ENCODE results near the gene CYP11A1.

Gene CYP11A1

GRCh38 chr15:74316141-74316540 lies 51.3 kb downstream of the CYP11A1 start:
- no peak overlapping the region for H3K4me3 ChIP-seq (ENCODE audit: low read length)
- no peaks in the 10 kb centered on the region for H3K36me3 ChIP-seq (ENCODE audit: control insufficient read depth, insufficient read depth, low read length)
- no peak overlapping the region for H3K9ac ChIP-seq (ENCODE audit: low read length)
- peaks cover 22% of the 10 kb centered on the region for H3K4me1 ChIP-seq (ENCODE audit: control insufficient read depth, insufficient read depth, low read length)
- H3K9me3 ChIP-seq (ENCODE audit: control insufficient read depth, low read length) = no peaks in the 10 kb centered on the region
- no peaks in the 10 kb centered on the region for H3K27me3 ChIP-seq (ENCODE audit: control insufficient read depth, insufficient read depth, low read length)

GRCh38 chr15:74315626-74316025 lies 51.8 kb downstream of the CYP11A1 start:
- H3K4me1 ChIP-seq (ENCODE audit: control insufficient read depth, insufficient read depth, low read length) = peaks cover 22% of the 10 kb centered on the region
- H3K27me3 ChIP-seq (ENCODE audit: control insufficient read depth, insufficient read depth, low read length) = no peaks in the 10 kb centered on the region
- no peaks in the 10 kb centered on the region for H3K36me3 ChIP-seq (ENCODE audit: control insufficient read depth, insufficient read depth, low read length)
- no peak overlapping the region for H3K4me3 ChIP-seq (ENCODE audit: low read length)
- H3K9ac ChIP-seq (ENCODE audit: low read length) = no peak overlapping the region
- H3K9me3 ChIP-seq (ENCODE audit: control insufficient read depth, low read length) = no peaks in the 10 kb centered on the region

- Histone ChIP-seq H3K27me3 (ENCODE audit: control insufficient read depth, insufficient read depth, low read length) (no peaks in the 10 kb centered on the region), H3K4me3 (ENCODE audit: low read length) (no peak overlapping the region), H3K36me3 (ENCODE audit: control insufficient read depth, insufficient read depth, low read length) (no peaks in the 10 kb centered on the region), H3K9ac (ENCODE audit: low read length) (no peak overlapping the region), H3K9me3 (ENCODE audit: control insufficient read depth, low read length) (no peaks in the 10 kb centered on the region), H3K4me1 (ENCODE audit: control insufficient read depth, insufficient read depth, low read length) (peaks cover 17% of the 10 kb centered on the region)
Observed at GRCh38 chr15:74314795-74315438, 52.5 kb downstream of the CYP11A1 start.

- Histone ChIP-seq H3K4me1 (ENCODE audit: control insufficient read depth, insufficient read depth, low read length) (peaks cover 11% of the 10 kb centered on the region), H3K9ac (ENCODE audit: low read length) (no peak overlapping the region)
Observed at GRCh38 chr15:74313889-74314288, 53.6 kb downstream of the CYP11A1 start.

GRCh38 chr15:74312445-74313007 lies 54.9 kb downstream of the CYP11A1 start:
- Histone ChIP-seq H3K9ac (ENCODE audit: low read length) (no peak overlapping the region), H3K36me3 (ENCODE audit: control insufficient read depth, insufficient read depth, low read length) (no peaks in the 10 kb centered on the region), H3K27me3 (ENCODE audit: control insufficient read depth, insufficient read depth, low read length) (peaks cover 3% of the 10 kb centered on the region), H3K4me1 (ENCODE audit: control insufficient read depth, insufficient read depth, low read length) (no peaks in the 10 kb centered on the region), H3K4me3 (ENCODE audit: low read length) (no peak overlapping the region), H3K9me3 (ENCODE audit: control insufficient read depth, low read length) (no peaks in the 10 kb centered on the region)

More at GRCh38 chr15:74313889-74314288, 53.6 kb downstream of the CYP11A1 start:
- Histone ChIP-seq H3K27me3 (ENCODE audit: control insufficient read depth, insufficient read depth, low read length) (peaks cover 3% of the 10 kb centered on the region), H3K4me3 (ENCODE audit: low read length) (no peak overlapping the region), H3K36me3 (ENCODE audit: control insufficient read depth, insufficient read depth, low read length) (no peaks in the 10 kb centered on the region), H3K9me3 (ENCODE audit: control insufficient read depth, low read length) (no peaks in the 10 kb centered on the region)

- H3K36me3 ChIP-seq (ENCODE audit: control insufficient read depth, insufficient read depth, low read length) = no peaks in the 10 kb centered on the region
- H3K9ac ChIP-seq (ENCODE audit: low read length) = no peak overlapping the region
- H3K27me3 ChIP-seq (ENCODE audit: control insufficient read depth, insufficient read depth, low read length) = peaks cover 8% of the 10 kb centered on the region
- no peaks in the 10 kb centered on the region for H3K4me1 ChIP-seq (ENCODE audit: control insufficient read depth, insufficient read depth, low read length)
- no peaks in the 10 kb centered on the region for H3K9me3 ChIP-seq (ENCODE audit: control insufficient read depth, low read length)
- no peak overlapping the region for H3K4me3 ChIP-seq (ENCODE audit: low read length)
Observed at GRCh38 chr15:74311734-74312444, 55.6 kb downstream of the CYP11A1 start.

GRCh38 chr15:74307827-74308811 lies 59.3 kb downstream of the CYP11A1 start:
- no peak overlapping the region for H3K4me3 ChIP-seq (ENCODE audit: low read length)
- H3K9ac ChIP-seq (ENCODE audit: low read length) = no peak overlapping the region
- no peaks in the 10 kb centered on the region for H3K9me3 ChIP-seq (ENCODE audit: control insufficient read depth, low read length)
- H3K36me3 ChIP-seq (ENCODE audit: control insufficient read depth, insufficient read depth, low read length) = no peaks in the 10 kb centered on the region
- peaks cover 19% of the 10 kb centered on the region for H3K27me3 ChIP-seq (ENCODE audit: control insufficient read depth, insufficient read depth, low read length)
- no peaks in the 10 kb centered on the region for H3K4me1 ChIP-seq (ENCODE audit: control insufficient read depth, insufficient read depth, low read length)

- Histone ChIP-seq H3K27me3 (ENCODE audit: control insufficient read depth, insufficient read depth, low read length) (peaks cover 25% of the 10 kb centered on the region), H3K4me1 (ENCODE audit: control insufficient read depth, insufficient read depth, low read length) (no peaks in the 10 kb centered on the region), H3K9ac (ENCODE audit: low read length) (no peak overlapping the region)
Observed at GRCh38 chr15:74306781-74307217, 60.6 kb downstream of the CYP11A1 start.

GRCh38 chr15:74305687-74306086 lies 61.8 kb downstream of the CYP11A1 start:
- no peak overlapping the region for H3K9ac ChIP-seq (ENCODE audit: low read length)
- H3K4me1 ChIP-seq (ENCODE audit: control insufficient read depth, insufficient read depth, low read length) = no peaks in the 10 kb centered on the region
- H3K9me3 ChIP-seq (ENCODE audit: control insufficient read depth, low read length) = no peaks in the 10 kb centered on the region
- peaks cover 33% of the 10 kb centered on the region for H3K27me3 ChIP-seq (ENCODE audit: control insufficient read depth, insufficient read depth, low read length)
- H3K4me3 ChIP-seq (ENCODE audit: low read length) = no peak overlapping the region
- H3K36me3 ChIP-seq (ENCODE audit: control insufficient read depth, insufficient read depth, low read length) = no peaks in the 10 kb centered on the region

More at GRCh38 chr15:74306781-74307217, 60.6 kb downstream of the CYP11A1 start:
- no peak overlapping the region for H3K4me3 ChIP-seq (ENCODE audit: low read length)
- H3K9me3 ChIP-seq (ENCODE audit: control insufficient read depth, low read length) = no peaks in the 10 kb centered on the region
- H3K36me3 ChIP-seq (ENCODE audit: control insufficient read depth, insufficient read depth, low read length) = no peaks in the 10 kb centered on the region

- Histone ChIP-seq H3K9ac (ENCODE audit: low read length) (no peak overlapping the region), H3K27me3 (ENCODE audit: control insufficient read depth, insufficient read depth, low read length) (peaks cover 39% of the 10 kb centered on the region), H3K36me3 (ENCODE audit: control insufficient read depth, insufficient read depth, low read length) (no peaks in the 10 kb centered on the region), H3K4me1 (ENCODE audit: control insufficient read depth, insufficient read depth, low read length) (no peaks in the 10 kb centered on the region), H3K4me3 (ENCODE audit: low read length) (no peak overlapping the region), H3K9me3 (ENCODE audit: control insufficient read depth, low read length) (no peaks in the 10 kb centered on the region)
Observed at GRCh38 chr15:74304431-74304830, 63.0 kb downstream of the CYP11A1 start.

GRCh38 chr15:74303741-74304309 lies 63.6 kb downstream of the CYP11A1 start:
- peaks cover 36% of the 10 kb centered on the region for H3K27me3 ChIP-seq (ENCODE audit: control insufficient read depth, insufficient read depth, low read length)
- no peaks in the 10 kb centered on the region for H3K9me3 ChIP-seq (ENCODE audit: control insufficient read depth, low read length)
- H3K4me3 ChIP-seq (ENCODE audit: low read length) = no peak overlapping the region
- H3K4me1 ChIP-seq (ENCODE audit: control insufficient read depth, insufficient read depth, low read length) = no peaks in the 10 kb centered on the region
- no peaks in the 10 kb centered on the region for H3K36me3 ChIP-seq (ENCODE audit: control insufficient read depth, insufficient read depth, low read length)
- H3K9ac ChIP-seq (ENCODE audit: low read length) = no peak overlapping the region
